Muscle of leg (tissue), 11 donors: Measurements from ENCODE around the gene CEP135. TPM values are rescaled to one million over a fixed set of nuclear protein-coding genes. Genes with fewer than 3 reads are reported as not detected.
"Not testable (repeated sequence)": the region's sequence is repeated elsewhere in the genome, so short reads cannot be mapped to it uniquely, and the experiment has no call there.

Source experiments
- DNase-seq: peaks from one replicate; pipeline ENCODE4 v3.0.0; 2013
- H3K27ac ChIP-seq: one replicate; pipeline ENCODE4 v1.5.1; 2013; ENCODE audit warnings: mild to moderate bottlenecking, low read length, control low read depth
- H3K27me3 ChIP-seq: one replicate; pipeline ENCODE4 v1.6.1; 2013; ENCODE audit warnings: low read length; ENCODE audit not compliant: control insufficient read depth, insufficient read depth
- H3K36me3 ChIP-seq: one replicate; pipeline ENCODE4 v1.6.1; 2013; ENCODE audit warnings: low read length; ENCODE audit not compliant: control insufficient read depth, insufficient read depth
- H3K4me1 ChIP-seq: one replicate; pipeline ENCODE4 v1.6.1; 2013; ENCODE audit warnings: low read length; ENCODE audit not compliant: control insufficient read depth, insufficient read depth
- H3K4me3 ChIP-seq: one replicate; pipeline ENCODE4 v1.5.1; 2013; ENCODE audit warnings: low read length, control low read depth
- H3K9me3 ChIP-seq: replicated peaks from 2 replicates; pipeline ENCODE4 v1.6.1; 2013; ENCODE audit warnings: low read depth, low read length; ENCODE audit not compliant: control insufficient read depth
- WGBS: methylation state at CpG from one replicate; pipeline ENCODE4 v1.1.5; 2013; ENCODE audit warnings: missing lambda C conversion rate; ENCODE audit not compliant: insufficient coverage; 5-methylcytosine and 5-hydroxymethylcytosine counted together
- polyA plus RNA-seq, 8 donors: library from polyadenylated mRNA; unstranded; fragments of 120-200 nt; gene quantifications; one replicate each; pipeline versions ENCODE4 v1.2.1 to v1.2.3, GENCODE V29; 2013; ENCODE audit warnings: inconsistent platforms in 1 of 8, low replicate concordance in 1 of 8; ENCODE audit not compliant: insufficient read length in 8 of 8, insufficient read depth in 1 of 8
- total RNA-seq: library from RNA; stranded (reverse); fragments of 120-200 nt; gene quantifications from one replicate; pipeline ENCODE4 v1.2.4, GENCODE V29; 2013

CEP135 gene
- total and polyA plus RNA-seq, 9 donors, result 4.4 to 8.2 (median 5.5) TPM

DNA sequence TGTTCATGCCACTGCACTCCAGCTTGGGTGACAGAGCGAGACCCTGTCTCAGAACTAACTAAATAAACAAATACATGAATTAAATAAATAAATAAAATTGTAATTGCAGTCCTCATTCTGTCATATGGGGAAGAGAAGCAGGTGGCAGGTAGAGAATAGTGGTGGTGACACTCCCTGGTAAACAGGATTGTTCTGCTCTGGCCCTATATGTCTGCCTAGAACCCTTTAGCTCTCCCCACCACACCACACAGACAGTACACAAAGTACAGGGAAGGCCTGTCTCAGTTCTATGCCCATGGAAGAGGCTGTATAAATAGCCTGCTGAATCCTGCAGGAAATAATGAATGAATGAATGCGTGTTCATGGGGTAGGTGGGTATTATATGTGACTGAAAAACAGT lies 117.7 kb downstream of the CEP135 start:
- no peaks in the 10 kb centered on the region for H3K4me1 ChIP-seq
- H3K27ac ChIP-seq, result no peak overlapping the region
- no peaks in the 10 kb centered on the region for H3K27me3 ChIP-seq
- no peak overlapping the region for H3K4me3 ChIP-seq
- H3K9me3 ChIP-seq, result peaks cover 7% of the 10 kb centered on the region
- 100% methylated on average over 1 of the region's 2 CpGs for WGBS
- H3K36me3 ChIP-seq, result no peaks in the 10 kb centered on the region
- DNase-seq, result no peak

DNA sequence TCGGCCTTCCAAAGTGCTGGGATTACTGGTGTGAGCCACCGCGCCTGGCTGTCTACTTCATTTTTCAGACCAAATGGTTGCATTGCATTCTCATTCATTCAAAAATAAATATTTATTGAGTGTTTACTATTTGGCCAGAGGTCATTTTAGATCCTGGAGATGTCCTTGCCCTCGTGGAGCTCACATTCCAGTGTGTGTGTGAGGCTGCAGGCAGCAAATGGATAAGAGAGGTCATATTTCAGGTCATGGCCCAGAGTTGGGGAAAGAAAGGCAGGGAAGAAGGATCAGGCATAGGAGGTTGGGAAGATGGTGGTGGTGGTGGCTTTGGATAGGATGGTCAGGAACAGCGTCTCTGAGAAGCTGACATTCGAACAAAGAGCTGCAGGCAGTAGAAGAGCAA lies 119.1 kb downstream of the CEP135 start:
- no peaks in the 10 kb centered on the region for H3K4me1 ChIP-seq
- H3K27me3 ChIP-seq, result no peaks in the 10 kb centered on the region
- WGBS, result 80% methylated on average over 3 of the region's 6 CpGs
- H3K27ac ChIP-seq, result no peak overlapping the region
- peaks cover 7% of the 10 kb centered on the region for H3K9me3 ChIP-seq
- H3K36me3 ChIP-seq, result no peaks in the 10 kb centered on the region
- no peak for DNase-seq
- no peak overlapping the region for H3K4me3 ChIP-seq

DNA sequence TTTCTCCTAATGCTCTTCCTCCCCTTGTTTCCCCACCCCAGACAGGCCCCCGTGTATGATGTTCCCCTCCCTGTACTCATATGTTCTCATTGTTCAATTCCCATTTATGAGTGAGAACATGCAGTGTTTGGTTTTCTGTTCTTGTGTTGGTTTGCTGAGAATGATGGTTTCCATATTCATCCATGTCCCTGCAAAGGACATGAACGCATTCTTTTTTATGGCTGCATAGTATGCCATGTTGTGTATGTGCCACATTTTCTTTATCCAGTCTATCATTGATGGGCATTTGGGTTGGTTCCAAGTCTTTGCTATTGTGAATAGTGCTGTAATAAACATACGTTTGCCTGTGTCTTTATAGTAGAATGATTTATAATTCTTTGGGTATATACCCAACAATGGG lies 124.0 kb downstream of the CEP135 start:
- no CpG with 5 or more reads among the region's 3 CpGs for WGBS
- H3K4me1 ChIP-seq, DNase-seq, H3K27ac ChIP-seq, H3K27me3 ChIP-seq, H3K4me3 ChIP-seq, H3K36me3 ChIP-seq: not testable (repeated sequence)
- H3K9me3 ChIP-seq, result peaks cover 13% of the 10 kb centered on the region

DNA sequence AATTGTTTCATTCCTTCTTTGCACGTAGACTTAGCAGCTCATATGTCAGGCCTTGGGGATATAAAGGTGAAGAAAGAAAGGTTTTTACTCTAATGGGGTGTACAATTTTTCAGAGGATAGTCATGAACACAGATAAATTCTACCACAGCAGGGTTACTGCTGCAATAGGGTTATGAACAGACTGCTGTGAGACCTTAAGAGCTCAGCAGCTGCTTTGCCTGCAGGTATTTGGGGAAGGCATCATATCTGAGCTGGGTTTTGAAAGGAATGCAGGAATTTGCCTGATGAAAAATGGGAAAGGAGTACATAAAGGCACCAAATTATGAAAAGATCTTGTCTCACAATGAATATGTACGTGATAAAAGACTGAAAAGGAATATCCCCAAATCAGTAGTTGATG lies 128.9 kb downstream of the CEP135 start:
- Histone ChIP-seq H3K27me3 (no peaks in the 10 kb centered on the region), H3K4me1 (no peaks in the 10 kb centered on the region), H3K36me3 (no peaks in the 10 kb centered on the region), H3K9me3 (peaks cover 9% of the 10 kb centered on the region), H3K27ac (no peak overlapping the region), H3K4me3 (no peak overlapping the region)
- DNase-seq, result no peak
- WGBS, result no CpG with 5 or more reads among the region's 2 CpGs

DNA sequence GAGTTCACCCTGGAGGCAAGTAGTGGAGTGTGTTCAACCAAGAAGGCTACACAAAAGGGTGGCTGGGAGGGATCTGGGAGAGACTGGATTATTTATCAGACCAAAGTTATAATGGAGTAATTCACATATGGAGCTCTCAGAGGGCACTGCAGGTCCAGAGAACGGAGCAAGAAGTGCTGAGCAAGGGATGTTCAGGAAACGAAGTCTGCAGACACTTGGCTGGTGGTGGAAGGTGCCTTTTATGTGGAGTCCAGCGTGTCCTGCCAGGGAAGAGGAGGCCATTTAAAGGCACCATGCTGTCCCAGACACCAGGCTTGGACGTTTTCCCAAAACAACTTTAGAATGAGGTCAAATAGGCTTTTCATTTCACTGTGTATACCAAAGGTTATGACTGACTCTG lies 130.1 kb downstream of the CEP135 start:
- WGBS, result 48% methylated on average over 3 of the region's 4 CpGs
- Histone ChIP-seq H3K9me3 (peaks cover 9% of the 10 kb centered on the region), H3K27me3 (no peaks in the 10 kb centered on the region), H3K36me3 (no peaks in the 10 kb centered on the region), H3K4me3 (no peak overlapping the region), H3K4me1 (no peaks in the 10 kb centered on the region), H3K27ac (no peak overlapping the region)
- DNase-seq, result no peak

DNA sequence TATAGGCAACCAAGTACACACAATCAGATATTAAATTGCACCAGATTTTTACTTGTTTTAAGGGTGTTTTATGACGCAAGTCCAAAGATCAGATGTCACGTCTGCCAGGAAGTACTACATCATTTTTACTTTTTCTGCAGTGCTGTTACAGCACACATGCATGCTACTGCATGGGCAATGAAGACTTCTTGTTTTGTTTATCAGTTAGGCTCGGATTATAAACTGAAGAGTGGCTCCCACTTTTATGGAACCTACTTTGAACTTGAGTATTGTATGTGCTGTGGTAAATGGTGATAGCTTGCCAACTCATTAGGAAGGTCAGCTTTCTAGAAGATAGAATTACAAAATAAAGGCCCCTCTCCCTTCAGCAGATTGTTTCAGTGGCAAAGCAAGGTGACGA lies 131.6 kb downstream of the CEP135 start:
- no peaks in the 10 kb centered on the region for H3K27me3 ChIP-seq
- peaks cover 2% of the 10 kb centered on the region for H3K4me1 ChIP-seq
- H3K36me3 ChIP-seq, result no peaks in the 10 kb centered on the region
- peaks cover 9% of the 10 kb centered on the region for H3K9me3 ChIP-seq
- H3K27ac ChIP-seq, result no peak overlapping the region
- no peak overlapping the region for H3K4me3 ChIP-seq
- no peak for DNase-seq
- WGBS, result 100% methylated on average over 1 of the region's 4 CpGs

DNA sequence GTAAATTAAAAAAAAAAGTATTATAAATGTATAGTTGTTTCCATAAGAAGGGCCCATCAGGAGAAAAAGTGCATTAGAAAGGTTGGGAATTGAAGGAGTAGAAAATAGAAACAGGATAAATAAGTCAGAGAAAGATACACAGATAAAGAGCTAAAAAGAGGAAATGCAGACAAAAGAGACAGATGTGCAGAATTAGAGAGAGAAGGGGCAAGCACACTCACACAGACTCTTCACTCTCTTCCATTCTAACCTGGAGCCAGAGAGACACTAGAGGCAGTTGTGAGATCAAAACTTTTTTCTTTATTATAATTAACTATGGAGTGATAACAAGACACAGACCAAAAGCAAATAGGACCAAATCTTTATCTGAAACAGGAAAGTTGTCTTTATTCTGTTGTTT lies 134.1 kb downstream of the CEP135 start:
- Histone ChIP-seq H3K4me1 (peaks cover 5% of the 10 kb centered on the region), H3K27me3 (no peaks in the 10 kb centered on the region), H3K4me3 (no peak overlapping the region), H3K27ac (no peak overlapping the region), H3K36me3 (no peaks in the 10 kb centered on the region), H3K9me3 (peaks cover 3% of the 10 kb centered on the region)
- DNase-seq, result no peak

Other genes starting within 250 kb of the CEP135 start
- gene EXOC1L, start 129.2 kb upstream of the CEP135 start, total RNA-seq, result not detected
- not detected for gene EXOC1L, start 129.2 kb upstream of the CEP135 start, polyA plus RNA-seq
- gene EXOC1, start 95.3 kb upstream of the CEP135 start, total RNA-seq, result 32.5 TPM
- 10 to 100 TPM; 19.0 to 28.5 (median 22.1) TPM for gene EXOC1, start 95.3 kb upstream of the CEP135 start, polyA plus RNA-seq